OCI-LY3 (cell line): Measurements from ENCODE around the gene EEA1.

Source experiments
- H2AFZ ChIP-seq: fragments of 200-600, 300-600 bp; shearing (Covaris generic); 2 replicates; pipeline ENCODE4 v1.6.0; 2014; ENCODE audit warnings: antibody characterized with exemption, low read depth, low read length
- H3K27ac ChIP-seq: fragments of 200-600, 300-600 bp; sonication (generic); 2 replicates; pipeline ENCODE4 v1.5.1; 2014; ENCODE audit warnings: mild to moderate bottlenecking, low read length, moderate library complexity, mixed read lengths
- H3K27me3 ChIP-seq: fragments of 200-600, 300-600 bp; sonication (generic); 2 replicates; pipeline ENCODE4 v1.6.1; 2014; ENCODE audit warnings: low read depth, low read length, mixed read lengths
- H3K36me3 ChIP-seq: fragments of 200-600, 300-600 bp; sonication (generic); replicated peaks from 2 replicates; pipeline ENCODE3; 2014; ENCODE audit warnings: low read depth, low read length, mixed read lengths
- H3K4me1 ChIP-seq: fragments of 300-600, 200-600 bp; sonication (generic); 2 replicates; pipeline ENCODE4 v1.6.1; 2014; ENCODE audit warnings: low read length, mixed read lengths
- H3K4me2 ChIP-seq: fragments of 200-600, 300-600 bp; sonication (generic); 2 replicates; pipeline ENCODE4 v1.6.1; 2014; ENCODE audit warnings: low read length, mixed read lengths
- H3K4me3 ChIP-seq: fragments of 300-600, 200-600 bp; sonication (generic); 2 replicates; pipeline ENCODE4 v1.5.1; 2014; ENCODE audit warnings: antibody characterized with exemption, mild to moderate bottlenecking, low read length, moderate library complexity
- H3K79me2 ChIP-seq: fragments of 300-600, 200-600 bp; shearing (Covaris generic); 2 replicates; pipeline ENCODE4 v1.6.1; 2014; ENCODE audit warnings: mild to moderate bottlenecking, low read length, mixed read lengths
- H3K9ac ChIP-seq: fragments of 300-600, 200-600 bp; shearing (Covaris generic); 2 replicates; pipeline ENCODE4 v1.6.0; 2014; ENCODE audit warnings: mild to moderate bottlenecking, low read length, moderate library complexity
- H3K9me3 ChIP-seq: fragments of 200-600, 300-600 bp; shearing (Covaris generic); 2 replicates; pipeline ENCODE4 v1.6.1; 2014; ENCODE audit warnings: low read length, mixed read lengths; ENCODE audit not compliant: insufficient read depth
- H4K20me1 ChIP-seq: fragments of 200-600, 300-600 bp; sonication (generic); 2 replicates; pipeline ENCODE4 v1.6.1; 2016; ENCODE audit warnings: low read length, mixed read lengths; ENCODE audit not compliant: insufficient read depth
- EZH2phosphoT487 ChIP-seq: fragments of 200-600 bp; shearing (Covaris generic); IDR thresholded peaks from 2 replicates; pipeline ENCODE4 v1.6.1; 2018; ENCODE audit warnings: antibody characterized with exemption, mixed run types, low read depth
- TF ChIP-seq, protein P1 (sequence below): fragments of 200-600, 300-600 bp; sonication (generic); IDR thresholded peaks from 2 replicates; pipeline ENCODE4 v1.5.1; 2014; ENCODE audit warnings: antibody characterized with exemption, low read length, low read depth

Gene EEA1

DNA sequence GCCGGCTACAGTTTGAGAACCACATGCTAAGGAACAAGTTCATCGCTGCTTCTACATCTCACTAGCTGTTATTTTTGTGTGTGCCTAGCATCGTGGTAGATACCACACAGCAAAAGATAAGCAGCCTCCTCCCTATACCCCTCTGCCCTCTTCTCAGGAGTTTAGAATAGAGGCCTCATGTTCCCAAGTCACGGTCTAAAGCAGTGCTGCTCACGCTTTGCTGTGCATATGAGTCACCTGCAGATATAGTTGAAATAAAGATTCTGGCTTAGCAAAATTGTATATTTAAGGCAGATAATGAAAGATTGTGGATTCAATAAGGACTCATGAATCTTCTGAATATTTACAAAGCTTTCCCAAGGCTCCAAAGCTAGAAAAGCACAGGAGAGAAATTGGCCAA is 198.3 kb downstream of the EEA1 start:
- TF ChIP-seq, protein P1, sequence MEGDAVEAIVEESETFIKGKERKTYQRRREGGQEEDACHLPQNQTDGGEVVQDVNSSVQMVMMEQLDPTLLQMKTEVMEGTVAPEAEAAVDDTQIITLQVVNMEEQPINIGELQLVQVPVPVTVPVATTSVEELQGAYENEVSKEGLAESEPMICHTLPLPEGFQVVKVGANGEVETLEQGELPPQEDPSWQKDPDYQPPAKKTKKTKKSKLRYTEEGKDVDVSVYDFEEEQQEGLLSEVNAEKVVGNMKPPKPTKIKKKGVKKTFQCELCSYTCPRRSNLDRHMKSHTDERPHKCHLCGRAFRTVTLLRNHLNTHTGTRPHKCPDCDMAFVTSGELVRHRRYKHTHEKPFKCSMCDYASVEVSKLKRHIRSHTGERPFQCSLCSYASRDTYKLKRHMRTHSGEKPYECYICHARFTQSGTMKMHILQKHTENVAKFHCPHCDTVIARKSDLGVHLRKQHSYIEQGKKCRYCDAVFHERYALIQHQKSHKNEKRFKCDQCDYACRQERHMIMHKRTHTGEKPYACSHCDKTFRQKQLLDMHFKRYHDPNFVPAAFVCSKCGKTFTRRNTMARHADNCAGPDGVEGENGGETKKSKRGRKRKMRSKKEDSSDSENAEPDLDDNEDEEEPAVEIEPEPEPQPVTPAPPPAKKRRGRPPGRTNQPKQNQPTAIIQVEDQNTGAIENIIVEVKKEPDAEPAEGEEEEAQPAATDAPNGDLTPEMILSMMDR: no peak
- no peak for TF ChIP-seq EZH2phosphoT487
- Histone ChIP-seq H3K4me3 (no peak overlapping the region), H3K27ac (no peak overlapping the region), H3K79me2 (no peaks in the 10 kb centered on the region), H3K27me3 (no peaks in the 10 kb centered on the region), H4K20me1 (no peaks in the 10 kb centered on the region), H3K4me2 (no peak overlapping the region), H3K9ac (no peak overlapping the region), H3K9me3 (no peaks in the 10 kb centered on the region), H2AFZ (no peak overlapping the region), H3K4me1 (no peaks in the 10 kb centered on the region), H3K36me3 (no peaks in the 10 kb centered on the region)

DNA sequence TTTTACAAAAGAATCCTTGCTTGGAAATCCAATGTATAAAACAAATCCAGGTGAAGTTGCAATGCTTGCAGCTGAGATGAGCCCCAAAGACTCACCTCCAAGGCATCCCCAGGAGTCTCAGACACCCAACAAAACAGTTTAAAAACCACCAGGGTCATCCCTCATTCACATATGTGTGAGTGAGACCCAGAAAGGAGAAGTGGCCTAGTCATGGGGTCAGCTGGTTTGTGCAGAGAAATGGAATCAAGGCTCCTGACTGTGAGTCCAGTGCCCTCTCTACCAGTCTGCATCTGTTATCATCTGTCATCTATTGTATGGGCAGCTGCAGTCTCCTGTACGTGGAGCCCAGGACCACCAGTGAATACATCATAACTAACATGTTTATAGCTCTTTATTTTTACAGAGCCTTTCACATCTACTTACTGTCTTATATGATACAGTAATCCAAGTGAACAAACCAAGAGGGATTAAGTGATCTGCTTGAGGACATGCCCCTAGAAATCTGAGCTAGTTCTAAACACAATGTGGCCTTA is 199.3 kb downstream of the EEA1 start:
- Histone ChIP-seq H3K27ac (no peak overlapping the region), H2AFZ (no peak overlapping the region), H4K20me1 (no peaks in the 10 kb centered on the region), H3K4me3 (no peak overlapping the region), H3K4me2 (no peak overlapping the region), H3K9me3 (no peaks in the 10 kb centered on the region), H3K36me3 (peaks cover 4% of the 10 kb centered on the region), H3K27me3 (no peaks in the 10 kb centered on the region), H3K79me2 (no peaks in the 10 kb centered on the region), H3K9ac (no peak overlapping the region), H3K4me1 (no peaks in the 10 kb centered on the region)
- TF ChIP-seq EZH2phosphoT487: no peak
- TF ChIP-seq, protein P1: no peak

DNA sequence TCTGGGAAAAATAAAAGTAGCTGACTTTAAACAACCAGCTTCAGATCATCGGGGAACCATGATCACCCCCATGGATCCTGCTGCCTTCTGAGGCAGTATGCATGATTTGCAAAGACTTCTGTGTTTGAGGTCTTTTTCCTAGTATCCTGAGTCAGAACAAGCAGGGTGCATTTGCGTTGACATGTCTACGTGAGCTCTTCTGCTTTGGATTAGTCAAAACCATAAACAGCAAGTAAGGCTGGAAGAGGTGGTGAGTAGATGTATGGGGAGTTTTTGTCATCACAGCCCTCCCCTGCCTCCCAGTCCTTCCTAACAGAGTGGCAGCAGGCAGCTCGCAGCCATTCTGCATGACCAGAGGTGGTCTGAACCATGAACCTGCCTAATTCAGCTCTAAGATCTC is 202.2 kb downstream of the EEA1 start:
- Histone ChIP-seq H3K79me2 (no peaks in the 10 kb centered on the region), H4K20me1 (no peaks in the 10 kb centered on the region), H3K9me3 (no peaks in the 10 kb centered on the region), H3K4me3 (no peak overlapping the region), H3K4me2 (no peak overlapping the region), H2AFZ (no peak overlapping the region), H3K4me1 (no peaks in the 10 kb centered on the region), H3K27ac (no peak overlapping the region), H3K36me3 (peaks cover 6% of the 10 kb centered on the region), H3K9ac (no peak overlapping the region), H3K27me3 (no peaks in the 10 kb centered on the region)
- no peak for TF ChIP-seq EZH2phosphoT487
- TF ChIP-seq, protein P1: no peak

DNA sequence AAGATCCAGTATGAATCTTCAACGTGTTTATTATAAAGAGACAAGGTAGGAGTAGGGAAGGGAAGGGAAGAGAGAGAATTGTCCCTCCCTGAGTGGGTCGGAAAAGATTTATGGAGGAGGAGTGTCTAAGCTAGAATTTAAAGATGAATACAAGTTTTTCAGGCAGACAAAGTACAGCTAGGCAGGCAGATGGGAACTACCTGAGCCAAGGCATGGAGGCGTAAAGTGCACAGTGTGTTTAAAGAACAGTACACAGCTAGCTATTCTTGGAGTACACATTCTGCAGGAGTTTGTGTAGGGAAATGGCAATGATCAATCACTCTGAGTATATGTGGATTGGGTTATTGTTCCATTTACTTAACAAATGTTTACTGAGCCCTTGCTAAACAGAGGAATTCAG is 206.2 kb downstream of the EEA1 start:
- Histone ChIP-seq H3K79me2 (no peaks in the 10 kb centered on the region), H3K27ac (no peak overlapping the region), H3K4me1 (no peaks in the 10 kb centered on the region), H3K9me3 (no peaks in the 10 kb centered on the region), H3K9ac (no peak overlapping the region), H2AFZ (no peak overlapping the region), H4K20me1 (no peaks in the 10 kb centered on the region), H3K27me3 (no peaks in the 10 kb centered on the region), H3K36me3 (peaks cover 6% of the 10 kb centered on the region), H3K4me2 (no peak overlapping the region), H3K4me3 (no peak overlapping the region)
- no peak for TF ChIP-seq EZH2phosphoT487
- TF ChIP-seq, protein P1: no peak
